H1 (cell line): ENCODE results near the gene ATOH8. TPM values are rescaled to one million over a fixed set of nuclear protein-coding genes. Genes with fewer than 3 reads are reported as not detected.

Source experiments
- CTCF ChIA-PET: fragments of 300-600 bp; sonication (Branson Sonifier 250); formaldehyde crosslinking; loops from one replicate; lab custom pipeline; 2021; ENCODE audit not compliant: partially characterized antibody; lab: Charles Lee
- POLR2A ChIA-PET: fragments of 300-600 bp; sonication (Branson Sonifier 250); formaldehyde crosslinking; loops from one replicate; lab custom pipeline; 2021; ENCODE audit warnings: inconsistent platforms; ENCODE audit not compliant: partially characterized antibody; lab: Charles Lee
- DNase-seq, 2 experiments: peaks; one replicate each; pipeline versions ENCODE4 v3.0.0 to v3.0.0-alpha.2; 2010 to 2022; ENCODE audit warnings: low spot score in 2 of 2, low read depth in 1 of 2, mixed read lengths in 1 of 2
- FAIRE-seq: peaks from 2 replicates; lab custom pipeline; 2011; peaks lifted over from hg19 to GRCh38; lab: Jason Lieb, UNC
- H2AFZ ChIP-seq: 2 replicates; pipeline ENCODE4 v1.8.1; 2012; ENCODE audit warnings: low read length, inconsistent platforms
- H2AK5ac ChIP-seq: 2 replicates; pipeline ENCODE4 v1.6.1; 2013; ENCODE audit warnings: low read depth, low read length
- H2BK120ac ChIP-seq: replicated peaks from 2 replicates; pipeline ENCODE3; 2013; ENCODE audit warnings: low read depth, low read length, inconsistent platforms
- H2BK12ac ChIP-seq: 2 replicates; pipeline ENCODE4 v1.6.1; 2013; ENCODE audit warnings: low read depth, low read length
- H2BK15ac ChIP-seq: 2 replicates; pipeline ENCODE4 v1.6.1; 2013; ENCODE audit warnings: low read length
- H2BK20ac ChIP-seq: 2 replicates; pipeline ENCODE4 v1.6.1; 2013; ENCODE audit warnings: low read length
- H2BK5ac ChIP-seq: 2 replicates; pipeline ENCODE4 v1.6.1; 2013; ENCODE audit warnings: low read depth, low read length
- H3K14ac ChIP-seq: 2 replicates; pipeline ENCODE4 v1.6.1; 2013; ENCODE audit warnings: inconsistent platforms; ENCODE audit not compliant: insufficient read length
- H3K18ac ChIP-seq: 2 replicates; pipeline ENCODE4 v1.6.1; 2013; ENCODE audit warnings: low read length; ENCODE audit errors: extremely low read depth
- H3K23ac ChIP-seq: 2 replicates; pipeline ENCODE4 v1.6.1; 2013; ENCODE audit warnings: inconsistent platforms; ENCODE audit not compliant: insufficient read length
- H3K23me2 ChIP-seq: 2 replicates; pipeline ENCODE4 v1.6.1; 2013; ENCODE audit warnings: low read depth, low read length
- H3K27ac ChIP-seq: 2 replicates; pipeline ENCODE4 v1.6.1; 2011; ENCODE audit warnings: low read depth, low read length, inconsistent platforms
- H3K27me3 ChIP-seq, 4 experiments: replicated peaks in 1 of 4; 1 replicate in 1 of 4; 2 replicates in 3 of 4; pipeline versions ENCODE4 v1.6.1 to v1.8.1; 2011 to 2013; ENCODE audit warnings: low read length in 3 of 4, mild to moderate bottlenecking in 3 of 4, inconsistent platforms in 2 of 4, mixed read lengths in 2 of 4, moderate library complexity in 1 of 4; ENCODE audit not compliant: control insufficient read depth in 3 of 4, insufficient read depth in 3 of 4; ENCODE audit errors: extremely low read depth in 1 of 4
- H3K36me3 ChIP-seq, 4 experiments: 2 replicates each; pipeline versions ENCODE4 v1.6.1 to v1.8.1; 2011 to 2013; ENCODE audit warnings: mild to moderate bottlenecking in 4 of 4, low read length in 3 of 4, moderate library complexity in 2 of 4, control low read depth in 1 of 4, inconsistent platforms in 1 of 4; ENCODE audit not compliant: insufficient read depth in 4 of 4, control insufficient read depth in 2 of 4
- H3K4ac ChIP-seq: replicated peaks from 2 replicates; pipeline ENCODE3; 2013; ENCODE audit warnings: low read length, low read depth, mixed read lengths, inconsistent platforms; ENCODE audit not compliant: insufficient read length
- H3K4me1 ChIP-seq, 4 experiments: replicated peaks in 1 of 4; 1 replicate in 1 of 4; 2 replicates in 3 of 4; pipeline versions ENCODE4 v1.6.1 to v1.8.1; 2011 to 2013; ENCODE audit warnings: low read length in 3 of 4, inconsistent platforms in 2 of 4, mixed read lengths in 1 of 4; ENCODE audit not compliant: insufficient read depth in 4 of 4, control insufficient read depth in 3 of 4
- H3K4me2 ChIP-seq, 2 experiments: 2 replicates each; pipeline versions ENCODE4 v1.6.1 to v1.8.1; 2011 to 2013; ENCODE audit warnings: low read depth in 2 of 2, low read length in 2 of 2, control low read depth in 1 of 2, inconsistent platforms in 1 of 2, mild to moderate bottlenecking in 1 of 2; ENCODE audit not compliant: insufficient read depth in 1 of 2
- H3K4me3 ChIP-seq, 4 experiments: fragments of 200-600, 300-600 bp in 1 of 4; sonication (generic), shearing (Covaris generic), sonication (Bioruptor Twin) in 1 of 4; 2 replicates each; pipeline versions ENCODE4 v1.5.1 to v1.8.1; 2011 to 2016; ENCODE audit warnings: low read length in 4 of 4, low read depth in 3 of 4, control low read depth in 2 of 4, inconsistent platforms in 2 of 4, mild to moderate bottlenecking in 2 of 4, mixed read lengths in 1 of 4, moderate library complexity in 1 of 4; ENCODE audit not compliant: insufficient read depth in 2 of 4; ENCODE audit errors: extremely low read depth in 1 of 4
- H3K56ac ChIP-seq: replicated peaks from 2 replicates; pipeline ENCODE3; 2013; ENCODE audit warnings: low read depth, mild to moderate bottlenecking, mixed read lengths, low read length, inconsistent platforms; ENCODE audit not compliant: insufficient read length
- H3K79me1 ChIP-seq: 2 replicates; pipeline ENCODE4 v1.6.1; 2013; ENCODE audit warnings: low read depth, low read length, control low read depth
- H3K79me2 ChIP-seq, 2 experiments: 2 replicates each; pipeline versions ENCODE4 v1.6.1 to v1.8.1; 2012 to 2013; ENCODE audit warnings: low read length in 2 of 2, mild to moderate bottlenecking in 2 of 2, inconsistent platforms in 1 of 2; ENCODE audit not compliant: insufficient read depth in 2 of 2, control insufficient read depth in 1 of 2
- H3K9ac ChIP-seq, 4 experiments: replicated peaks in 1 of 4; 1 replicate in 1 of 4; 2 replicates in 3 of 4; pipeline versions ENCODE4 v1.6.1 to v1.8.1; 2011 to 2013; ENCODE audit warnings: low read depth in 3 of 4, low read length in 3 of 4, control low read depth in 2 of 4, mild to moderate bottlenecking in 2 of 4, moderate library complexity in 2 of 4, inconsistent platforms in 1 of 4; ENCODE audit errors: extremely low read depth in 1 of 4
- H3K9me3 ChIP-seq, 2 experiments: 2 replicates each; pipeline versions ENCODE4 v1.6.1 to v1.8.1; 2012 to 2013; ENCODE audit warnings: mild to moderate bottlenecking in 2 of 2, moderate library complexity in 2 of 2, control low read depth in 1 of 2, inconsistent platforms in 1 of 2, low read depth in 1 of 2, low read length in 1 of 2, mixed read lengths in 1 of 2; ENCODE audit not compliant: insufficient read depth in 2 of 2
- H4K20me1 ChIP-seq, 2 experiments: replicated peaks in 1 of 2; 2 replicates each; pipeline versions ENCODE3 to v1.8.1; 2011 to 2013; ENCODE audit warnings: inconsistent platforms in 2 of 2, low read length in 2 of 2, mild to moderate bottlenecking in 1 of 2; ENCODE audit not compliant: insufficient read depth in 2 of 2, control insufficient read depth in 1 of 2
- H4K5ac ChIP-seq: 2 replicates; pipeline ENCODE4 v1.6.1; 2013; ENCODE audit warnings: low read length, low read depth, mixed read lengths, inconsistent platforms; ENCODE audit not compliant: insufficient read length
- H4K8ac ChIP-seq: 2 replicates; pipeline ENCODE4 v1.8.0; 2013; ENCODE audit warnings: mild to moderate bottlenecking, moderate library complexity, low read length, inconsistent platforms; ENCODE audit not compliant: insufficient read depth; ENCODE audit errors: extremely low read depth
- H4K91ac ChIP-seq: replicated peaks from 2 replicates; pipeline ENCODE3; 2013; ENCODE audit warnings: low read length, mixed read lengths, inconsistent platforms; ENCODE audit not compliant: insufficient read length
- POLR2AphosphoS5 ChIP-seq: IDR thresholded peaks from 2 replicates; pipeline ENCODE4 v1.6.1; 2011; ENCODE audit warnings: low read depth, low read length
- RAD21 ChIP-seq, 2 experiments: IDR thresholded peaks in 1 of 2; conservative IDR thresholded peaks in 1 of 2; 2 replicates each; pipeline ENCODE4 v1.6.1; 2011; ENCODE audit warnings: low read depth in 2 of 2, low read length in 2 of 2, improper control_type of control experiment in 1 of 2, inconsistent platforms in 1 of 2, mild to moderate bottlenecking in 1 of 2, moderate library complexity in 1 of 2
- WGBS, 2 experiments: shearing (Covaris generic) in 1 of 2; methylation state at CpG; one replicate each; pipeline versions ENCODE4 v1.1.6 to v1.1.7; 2013 to 2015; ENCODE audit warnings: low lambda C conversion rate in 2 of 2, mixed read lengths in 2 of 2, inconsistent platforms in 1 of 2, low coverage in 1 of 2, missing lambda C conversion rate in 1 of 2; ENCODE audit not compliant: insufficient replicate concordance in 2 of 2, insufficient coverage in 1 of 2, insufficient read length in 1 of 2; ENCODE audit errors: extremely low coverage in 1 of 2, missing lambda C conversion rate in 1 of 2; 5-methylcytosine and 5-hydroxymethylcytosine counted together
- polyA plus RNA-seq, 7 experiments: library from polyadenylated mRNA; depleted of rRNA in 3 of 7; stranded (reverse) in 5 of 7; unstranded in 2 of 7; fragments of >200 nt in 5 of 7; fragments of 200-250 nt in 2 of 7; gene quantifications; 1 replicate in 5 of 7; 2 replicates in 1 of 7; 4 replicates in 1 of 7; pipeline versions ENCODE4 v1.2.1 to v1.2.3, GENCODE V29; 2011 to 2013; ENCODE audit warnings: missing spikeins in 2 of 7, mixed read lengths in 2 of 7
- total RNA-seq: library from RNA; stranded (reverse); fragmentation: NEBNext Ultra II Directional; extraction: Animal tissue kit (Norgen Biotek cat#: 25700); gene quantifications from 2 replicates; pipeline ENCODE4 v1.2.1, GENCODE V29; 2021

Gene ATOH8
- total and polyA plus RNA-seq, 2 of the 8 experiments (the other 6 are each of a cell fraction or from before 2014, with no cell fraction given), result 0.50 to 0.53 TPM

DNA sequence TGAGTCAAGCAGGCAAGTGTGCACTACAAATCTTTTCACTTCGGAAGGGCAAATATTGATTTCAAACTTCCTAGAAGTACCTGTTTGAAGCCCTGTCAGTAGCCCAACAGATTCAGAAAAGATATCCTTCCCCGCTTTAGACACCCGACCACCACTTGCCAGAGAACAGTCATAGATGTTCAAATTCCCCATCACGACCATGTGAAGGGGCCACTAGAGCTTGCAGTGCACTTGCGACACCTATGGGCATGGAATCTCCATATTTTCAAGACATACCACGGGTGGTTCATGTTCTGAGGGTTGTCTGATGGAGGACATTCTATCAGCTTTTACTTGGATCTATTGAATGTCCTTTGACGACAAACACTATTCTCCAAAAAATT lies 35.8 kb upstream of the ATOH8 start:
- Histone ChIP-seq H3K79me1 (no peaks in the 10 kb centered on the region), H3K23me2 (no peaks in the 10 kb centered on the region), H4K8ac (no peak overlapping the region), H2BK5ac (no peak overlapping the region), H3K14ac (no peak overlapping the region), H3K23ac (no peak overlapping the region), H3K36me3 (no peaks in the 10 kb centered on the region), H3K4ac (no peak overlapping the region), H3K9ac (no peak overlapping the region), H2BK15ac (no peak overlapping the region), H2BK12ac (no peak overlapping the region), H2AFZ (no peak overlapping the region), H2BK120ac (no peak overlapping the region), H3K18ac (no peak overlapping the region), H4K91ac (no peak overlapping the region), H3K4me1 (no peaks in the 10 kb centered on the region), H4K5ac (no peak overlapping the region), H4K20me1 (no peaks in the 10 kb centered on the region), H3K4me2 (no peak overlapping the region), H2BK20ac (no peak overlapping the region), H3K4me3 (no peak overlapping the region), H3K56ac (no peak overlapping the region), H3K79me2 (no peaks in the 10 kb centered on the region), H3K9me3 (no peaks in the 10 kb centered on the region), H3K27ac (no peak overlapping the region), H2AK5ac (no peak overlapping the region), H3K27me3 (no peaks in the 10 kb centered on the region; a peak in 1 of 7 replicates)
- ChIA-PET CTCF (interaction anchor here (1.0 to 6.0 kb wide), 4 partner anchors 10 to 318 kb away, joined by 3 to 61 read pairs (median 3); no protein-coding TSS in a partner anchor), POLR2A (no interaction called here)
- DNase-seq (no peak), FAIRE-seq (no peak)
- 83% methylated on average over 7 of the region's 7 CpGs; no CpG with 5 or more reads in 1 of the 2 experiments for WGBS, 2 experiments
- TF ChIP-seq POLR2AphosphoS5 (no peak), RAD21 (IDR thresholded peaks at IDR 0.05 in 1 of 2, conservative IDR thresholded peaks at IDR 0.05 in 1 of 2; ENCODE audit: low read depth in 2 of 2, low read length in 2 of 2) (peak in 1 of 2 experiments; percentile 23; a peak in 2 of 4 replicates)
